Calu3 (cell line): ENCODE data around the gene SIX1. TPM values are rescaled to one million over a fixed set of nuclear protein-coding genes. Genes with fewer than 3 reads are reported as not detected.
A peak's percentile ranks its signal among the peaks of the same experiment; 100 is the strongest.

ENCODE experiments used
- Bru-seq: library from RNA; stranded (reverse); fragments of 400-500 nt; gene quantifications from one replicate; lab custom pipeline; 2021; lab: Mats Ljungman, UMichigan
- BruChase-seq, 2 experiments: library from RNA; stranded (reverse); fragments of 400-500 nt; gene quantifications; one replicate each; lab custom pipeline; 2021; lab: Mats Ljungman, UMichigan
- BruUV-seq: library from RNA; stranded (reverse); fragments of 400-500 nt; replicated peaks from 2 replicates; lab custom pipeline; 2021; lab: Mats Ljungman, UMichigan
- CTCF ChIA-PET: fragments of 300-600 bp; sonication (Branson Sonifier 250); formaldehyde crosslinking; loops from one replicate; lab custom pipeline; 2022; ENCODE audit warnings: antibody characterized with exemption; lab: Charles Lee
- DNase-seq: peaks from one replicate; pipeline ENCODE4 v3.0.0; 2022
- H3K27ac Mint-ChIP-seq: one replicate; pipeline ENCODE4 v1.8.0; 2022; ENCODE audit warnings: mixed read lengths; ENCODE audit not compliant: unreplicated experiment
- H3K27me3 Mint-ChIP-seq: one replicate; pipeline ENCODE4 v1.8.0; 2022; ENCODE audit warnings: mixed read lengths; ENCODE audit not compliant: unreplicated experiment
- H3K36me3 Mint-ChIP-seq: one replicate; pipeline ENCODE4 v1.8.0; 2022; ENCODE audit warnings: mild to moderate bottlenecking, moderate library complexity, mixed read lengths; ENCODE audit not compliant: insufficient read depth, unreplicated experiment
- H3K4me1 Mint-ChIP-seq: one replicate; pipeline ENCODE4 v1.8.0; 2022; ENCODE audit warnings: mild to moderate bottlenecking, low read depth, mixed read lengths; ENCODE audit not compliant: unreplicated experiment
- H3K4me3 Mint-ChIP-seq: one replicate; pipeline ENCODE4 v1.8.0; 2022; ENCODE audit warnings: mild to moderate bottlenecking, low read depth, moderate library complexity, mixed read lengths; ENCODE audit not compliant: unreplicated experiment
- H3K9me3 Mint-ChIP-seq: one replicate; pipeline ENCODE4 v1.8.0; 2022; ENCODE audit warnings: low read depth, mixed read lengths; ENCODE audit not compliant: unreplicated experiment
- intact Hi-C: fragments of 100-400 bp; cut with micrococcal nuclease; formaldehyde crosslinking; loops from one replicate; pipeline ENCODE4 v1.10.0; 2022; ENCODE audit not compliant: unreplicated experiment
- long read RNA-seq: library from polyadenylated mRNA; stranded (forward); transcript quantifications from one replicate; pipeline ENCODE4 v2.0.0, GENCODE V29; 2022
- total RNA-seq: library from RNA; stranded (reverse); gene quantifications from 2 replicates; pipeline ENCODE4 v1.2.3, GENCODE V29; 2022
- TF ChIP-seq, protein P1 (sequence below): fragments of 200-600 bp; IDR thresholded peaks from one replicate; pipeline ENCODE4 v1.8.0; 2022; ENCODE audit warnings: antibody characterized with exemption; ENCODE audit not compliant: unreplicated experiment

SIX1 gene
- total RNA-seq (4.6 and 6.7 TPM in 2 replicates), Bru-seq, nascent RNA (percentile 45 among the genes with signal in this experiment), BruChase-seq, experiment 1, labeled RNA remaining after a 6-hour chase (percentile 32 among the genes with signal in this experiment), BruChase-seq, experiment 2, labeled RNA remaining after a 2-hour chase (percentile 44 among the genes with signal in this experiment)
- long read RNA-seq, transcript SIX1-201 (2 exons, 3,996 nt): major isoform, 6 of 8 reads
- long read RNA-seq, partial matches to known transcripts: 0 of 8 reads
- long read RNA-seq, other reads (novel, unspliced or antisense): 2 of 8 reads

DNA sequence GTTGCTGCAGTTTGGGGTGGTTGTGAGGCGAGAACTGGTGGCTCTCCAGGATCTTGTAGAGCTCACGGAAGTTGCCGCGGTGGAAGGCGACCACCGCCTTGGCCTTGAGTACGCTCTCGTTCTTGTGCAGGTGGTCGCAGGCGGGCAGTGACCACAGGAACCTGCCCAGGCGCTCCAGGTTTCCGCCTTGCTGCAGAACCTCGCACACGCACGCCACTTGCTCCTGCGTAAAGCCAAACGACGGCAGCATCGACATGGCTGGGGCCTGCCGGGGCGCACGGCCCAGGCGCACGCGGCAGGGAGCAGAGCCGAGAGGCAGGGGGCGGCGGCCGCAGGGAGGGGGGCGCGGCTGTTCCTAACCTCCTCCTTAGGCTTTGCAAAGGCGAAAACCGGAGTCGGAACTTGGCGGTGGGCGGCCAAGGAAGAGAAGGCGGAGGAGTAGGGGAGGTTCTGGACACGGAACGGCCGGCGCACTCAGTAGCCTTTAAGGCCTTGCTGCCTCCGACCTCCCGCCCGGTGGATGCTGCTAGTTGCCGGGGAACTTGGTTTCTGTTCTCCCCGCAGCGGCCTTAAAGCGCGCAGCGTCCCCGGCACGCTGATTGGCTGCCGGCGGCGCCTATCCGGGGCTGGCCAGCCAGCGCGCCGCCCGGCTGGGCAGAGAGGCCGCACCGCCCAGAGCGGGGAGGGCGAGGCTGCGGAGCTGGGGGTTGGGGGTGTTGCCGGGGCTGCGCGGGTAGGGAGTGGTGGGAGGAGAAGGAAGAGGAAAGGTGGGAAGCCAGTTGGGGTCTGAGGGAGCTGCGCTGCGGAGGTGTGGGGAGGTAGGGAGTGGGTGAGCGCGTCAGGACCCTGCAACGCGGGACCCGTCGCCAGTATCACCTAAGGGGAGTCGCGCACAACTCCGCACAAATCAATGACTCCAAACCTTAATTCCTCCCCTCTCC is at the start of gene SIX1:
TSS of gene SIX1 (minus strand) at position 544 of the 941 bp plus-strand sequence. CDS start at position 256, 288 bp downstream.
- H3K36me3 Mint-ChIP-seq: peaks cover 30% of the 10 kb centered on the region
- intact Hi-C loops: loop anchor here (5.0 kb wide), 2 partner anchors 333 to 378 kb away; partner anchors contain the start of genes SLC38A6 and TRMT5
- H3K27ac Mint-ChIP-seq: peak within 1 kb of the TSS; percentile 6
- TF ChIP-seq, protein P1, sequence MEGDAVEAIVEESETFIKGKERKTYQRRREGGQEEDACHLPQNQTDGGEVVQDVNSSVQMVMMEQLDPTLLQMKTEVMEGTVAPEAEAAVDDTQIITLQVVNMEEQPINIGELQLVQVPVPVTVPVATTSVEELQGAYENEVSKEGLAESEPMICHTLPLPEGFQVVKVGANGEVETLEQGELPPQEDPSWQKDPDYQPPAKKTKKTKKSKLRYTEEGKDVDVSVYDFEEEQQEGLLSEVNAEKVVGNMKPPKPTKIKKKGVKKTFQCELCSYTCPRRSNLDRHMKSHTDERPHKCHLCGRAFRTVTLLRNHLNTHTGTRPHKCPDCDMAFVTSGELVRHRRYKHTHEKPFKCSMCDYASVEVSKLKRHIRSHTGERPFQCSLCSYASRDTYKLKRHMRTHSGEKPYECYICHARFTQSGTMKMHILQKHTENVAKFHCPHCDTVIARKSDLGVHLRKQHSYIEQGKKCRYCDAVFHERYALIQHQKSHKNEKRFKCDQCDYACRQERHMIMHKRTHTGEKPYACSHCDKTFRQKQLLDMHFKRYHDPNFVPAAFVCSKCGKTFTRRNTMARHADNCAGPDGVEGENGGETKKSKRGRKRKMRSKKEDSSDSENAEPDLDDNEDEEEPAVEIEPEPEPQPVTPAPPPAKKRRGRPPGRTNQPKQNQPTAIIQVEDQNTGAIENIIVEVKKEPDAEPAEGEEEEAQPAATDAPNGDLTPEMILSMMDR: no peak
- TSS peak; percentile 52 for BruUV-seq
- H3K9me3 Mint-ChIP-seq: no peaks in the 10 kb centered on the region
- CTCF ChIA-PET: interaction anchor here (0.6 to 1.4 kb wide), 2 partner anchors 24 to 1429 kb away, joined by 3 to 5 read pairs; no protein-coding TSS in a partner anchor
- peak within 1 kb of the TSS; percentile 75 for H3K4me3 Mint-ChIP-seq
- peak; percentile 86 for DNase-seq
- peaks cover 49% of the 10 kb centered on the region for H3K27me3 Mint-ChIP-seq
- H3K4me1 Mint-ChIP-seq: peaks cover 18% of the 10 kb centered on the region

DNA sequence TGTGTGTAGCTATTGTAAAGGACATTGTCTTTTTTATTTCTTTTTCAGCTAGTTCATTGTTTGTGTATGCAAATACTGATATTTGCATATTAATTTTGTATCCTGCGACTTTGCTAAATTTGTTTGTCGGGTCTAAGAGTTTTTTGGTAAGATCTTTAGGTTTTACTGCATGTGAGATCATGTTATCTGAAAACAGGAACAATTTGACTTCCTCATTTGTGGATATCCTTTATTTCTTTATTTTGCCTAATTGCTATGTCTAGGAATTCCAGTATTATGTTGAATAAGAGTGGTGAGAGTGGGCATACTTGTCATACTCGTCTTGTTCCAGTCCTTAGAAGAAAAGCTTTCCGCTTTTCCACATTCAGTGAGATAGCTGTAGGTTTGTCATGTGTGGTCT is 46.0 kb upstream of the SIX1 start:
- CTCF ChIA-PET: no interaction called here
- no TSS peak for BruUV-seq

DNA sequence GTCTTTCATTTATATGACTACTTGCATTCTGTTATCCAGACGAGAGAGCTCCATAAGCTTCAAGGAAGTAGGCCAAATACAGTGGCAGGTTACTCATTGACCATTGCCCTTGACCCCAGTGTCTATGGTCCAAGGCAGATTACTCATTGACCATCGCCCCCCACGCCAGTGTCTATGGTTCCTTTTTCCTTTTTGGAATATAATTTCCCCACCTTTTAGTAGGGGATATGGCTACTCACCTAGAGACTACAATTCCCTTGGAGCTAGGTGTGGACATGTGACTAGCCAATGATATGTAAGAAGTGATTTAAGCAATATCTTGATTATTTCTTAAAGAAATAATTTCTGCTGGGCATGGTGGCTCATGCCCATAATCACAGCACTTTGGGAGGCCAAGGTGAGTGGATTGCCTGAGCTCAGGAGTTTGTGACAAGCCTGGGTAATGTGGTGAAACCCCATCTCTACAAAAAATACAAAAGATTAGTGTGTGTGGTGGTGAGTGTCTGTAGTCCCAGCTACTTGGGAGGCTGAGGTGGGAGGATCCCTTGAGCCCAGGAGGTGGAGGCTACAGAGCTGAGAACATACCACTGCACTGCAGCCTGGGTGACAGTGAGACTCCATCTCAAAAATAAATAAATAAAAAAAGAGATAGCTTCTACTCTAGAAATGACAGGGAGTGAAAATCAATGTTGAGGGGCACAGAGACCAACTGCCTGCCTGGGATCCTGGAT is 42.3 kb upstream of the SIX1 start:
- intact Hi-C loops: no loop called here
- Mint-ChIP-seq H3K27me3 (no peaks in the 10 kb centered on the region), H3K27ac (no peak overlapping the region), H3K36me3 (no peaks in the 10 kb centered on the region), H3K4me1 (peaks cover 9% of the 10 kb centered on the region), H3K9me3 (no peaks in the 10 kb centered on the region), H3K4me3 (no peak overlapping the region)
- TF ChIP-seq, protein P1: no peak
- CTCF ChIA-PET: interaction anchor here (1.2 kb wide), 2 partner anchors 8 to 41 kb away, joined by 4 to 5 read pairs; no protein-coding TSS in a partner anchor
- no peak for DNase-seq
- BruUV-seq: no TSS peak

More for the DNA sequence above, 46.0 kb upstream of the SIX1 start:
- Mint-ChIP-seq H3K9me3 (peaks cover 3% of the 10 kb centered on the region), H3K27ac (no peak overlapping the region), H3K36me3 (no peaks in the 10 kb centered on the region), H3K27me3 (no peaks in the 10 kb centered on the region), H3K4me1 (no peaks in the 10 kb centered on the region), H3K4me3 (no peak overlapping the region)
- TF ChIP-seq, protein P1: no peak
- DNase-seq: no peak
- intact Hi-C loops: no loop called here

DNA sequence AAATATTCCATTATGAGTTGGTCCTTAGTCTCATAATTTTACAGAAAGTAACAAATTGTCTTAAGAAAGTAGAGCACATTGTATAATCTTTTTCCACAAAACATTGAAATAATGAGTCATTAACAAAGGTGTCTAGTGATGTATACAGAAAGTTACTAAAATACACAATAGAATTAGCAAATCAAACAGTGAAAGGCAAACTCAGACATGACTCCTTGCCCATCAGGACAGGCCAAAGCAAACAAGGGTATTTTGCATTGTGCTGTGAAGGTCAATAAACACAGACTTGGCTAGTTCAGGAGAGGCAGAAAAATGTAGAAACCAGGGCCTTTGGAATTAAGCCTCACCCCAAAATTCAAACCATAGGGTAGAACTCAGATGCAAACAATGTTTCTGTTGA is 37.6 kb upstream of the SIX1 start:
- BruUV-seq: no TSS peak
- Mint-ChIP-seq H3K27ac (no peak overlapping the region), H3K4me3 (no peak overlapping the region), H3K4me1 (peaks cover 9% of the 10 kb centered on the region), H3K36me3 (no peaks in the 10 kb centered on the region), H3K9me3 (no peaks in the 10 kb centered on the region), H3K27me3 (no peaks in the 10 kb centered on the region)
- TF ChIP-seq, protein P1: no peak
- no peak for DNase-seq
- intact Hi-C loops: no loop called here
- CTCF ChIA-PET: no interaction called here
